ENCODE results near the gene RGS2.

RGS2 gene

DNA sequence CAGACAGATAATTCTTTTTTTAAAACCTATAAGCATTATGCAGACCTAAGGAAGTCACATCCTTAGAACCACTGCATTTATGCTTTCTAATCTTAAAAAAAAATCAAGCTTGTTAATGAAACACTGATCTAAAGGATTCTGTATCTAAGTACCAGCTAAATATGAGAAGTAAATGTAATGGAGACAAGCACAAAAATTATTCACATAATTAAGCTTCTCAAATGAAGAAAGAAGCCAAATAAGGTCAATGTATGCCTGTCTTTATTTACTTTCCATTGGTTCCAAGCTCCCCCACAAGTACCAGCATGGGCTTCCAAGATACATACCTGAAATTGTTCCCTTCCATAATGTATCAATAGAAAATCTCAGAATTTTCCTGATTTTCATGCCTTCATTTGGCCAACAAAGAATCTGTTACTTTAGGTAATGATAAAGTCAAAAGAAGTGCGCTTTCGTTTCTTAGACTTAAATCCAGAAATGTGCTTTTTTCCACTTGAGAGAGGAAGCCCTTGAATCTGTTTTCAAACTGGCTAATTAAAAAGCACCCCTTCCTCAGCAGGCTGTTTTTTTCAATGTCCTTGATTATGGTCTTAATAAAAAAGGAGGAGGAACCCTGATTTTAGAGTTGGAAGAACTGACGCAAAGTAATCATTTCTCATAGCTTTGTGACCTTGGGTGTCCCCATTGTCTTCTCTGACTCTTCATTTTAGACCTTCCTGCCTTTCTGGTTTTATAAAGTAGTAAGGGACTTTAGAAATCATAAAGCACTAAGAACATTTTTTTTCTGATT is 3.8 kb downstream of the RGS2 start:
- TF ChIP-seq, protein P1, sequence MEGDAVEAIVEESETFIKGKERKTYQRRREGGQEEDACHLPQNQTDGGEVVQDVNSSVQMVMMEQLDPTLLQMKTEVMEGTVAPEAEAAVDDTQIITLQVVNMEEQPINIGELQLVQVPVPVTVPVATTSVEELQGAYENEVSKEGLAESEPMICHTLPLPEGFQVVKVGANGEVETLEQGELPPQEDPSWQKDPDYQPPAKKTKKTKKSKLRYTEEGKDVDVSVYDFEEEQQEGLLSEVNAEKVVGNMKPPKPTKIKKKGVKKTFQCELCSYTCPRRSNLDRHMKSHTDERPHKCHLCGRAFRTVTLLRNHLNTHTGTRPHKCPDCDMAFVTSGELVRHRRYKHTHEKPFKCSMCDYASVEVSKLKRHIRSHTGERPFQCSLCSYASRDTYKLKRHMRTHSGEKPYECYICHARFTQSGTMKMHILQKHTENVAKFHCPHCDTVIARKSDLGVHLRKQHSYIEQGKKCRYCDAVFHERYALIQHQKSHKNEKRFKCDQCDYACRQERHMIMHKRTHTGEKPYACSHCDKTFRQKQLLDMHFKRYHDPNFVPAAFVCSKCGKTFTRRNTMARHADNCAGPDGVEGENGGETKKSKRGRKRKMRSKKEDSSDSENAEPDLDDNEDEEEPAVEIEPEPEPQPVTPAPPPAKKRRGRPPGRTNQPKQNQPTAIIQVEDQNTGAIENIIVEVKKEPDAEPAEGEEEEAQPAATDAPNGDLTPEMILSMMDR (IDR thresholded peaks at IDR 0.05): no peak

DNA sequence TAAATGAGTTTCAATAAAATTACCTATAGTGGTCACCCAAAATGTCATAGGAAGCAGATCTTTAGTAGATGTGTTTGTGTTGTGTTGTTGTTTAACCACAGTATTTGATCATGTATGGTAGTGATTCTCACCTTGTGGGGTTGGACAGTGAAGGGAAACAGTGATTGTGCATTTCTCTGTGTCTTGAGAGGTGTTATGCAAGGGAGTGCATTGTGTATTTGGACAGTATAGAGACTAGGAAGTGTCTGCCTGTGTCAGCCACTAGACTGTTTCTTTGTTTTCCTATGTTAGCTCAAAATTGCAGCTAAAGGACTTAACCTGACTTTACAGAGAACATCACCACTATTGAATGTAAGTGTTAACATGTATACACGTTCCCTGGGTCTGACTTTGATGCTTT is 6.0 kb downstream of the RGS2 start:
- TF ChIP-seq, protein P1 (IDR thresholded peaks at IDR 0.05): no peak

DNA sequence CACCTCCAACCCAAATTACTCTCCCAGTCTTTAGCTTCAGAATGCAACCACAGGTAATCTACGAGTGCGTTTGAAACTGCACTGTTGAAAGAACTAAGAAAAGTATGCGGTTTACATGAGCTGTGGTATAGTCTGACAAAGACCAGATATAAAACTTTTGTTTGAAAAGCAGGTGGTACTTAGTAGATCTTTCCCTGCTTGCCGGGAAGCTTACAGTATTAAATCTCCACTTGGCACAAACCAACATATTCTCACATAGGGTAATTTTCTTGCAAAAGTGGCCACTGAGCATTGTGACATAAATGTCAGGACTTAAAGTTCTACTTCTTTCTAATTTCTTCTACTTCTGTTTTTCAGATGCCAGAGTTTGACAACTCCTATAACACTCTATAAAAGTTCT is 8.4 kb downstream of the RGS2 start:
- TF ChIP-seq, protein P1 (IDR thresholded peaks at IDR 0.05): no peak

DNA sequence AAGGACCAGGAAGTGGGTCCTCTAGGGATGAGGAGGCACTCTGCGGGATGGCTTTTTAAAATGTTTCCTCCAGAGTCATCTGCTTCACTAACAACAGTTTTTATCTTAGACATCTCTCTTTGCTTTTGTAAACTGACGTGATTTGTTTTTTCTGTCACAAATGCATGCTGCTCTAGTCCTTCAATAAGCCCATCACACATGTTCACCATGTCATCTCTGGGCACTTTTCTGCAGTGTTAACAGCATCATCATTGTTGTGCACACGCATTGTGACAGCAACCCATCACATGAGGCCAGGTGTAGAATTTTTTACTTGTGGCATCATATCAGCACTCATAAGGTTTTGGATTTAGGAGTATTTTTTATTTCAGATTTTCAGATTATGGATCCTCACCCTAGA is 12.5 kb downstream of the RGS2 start:
- TF ChIP-seq, protein P1 (IDR thresholded peaks at IDR 0.05): no peak

DNA sequence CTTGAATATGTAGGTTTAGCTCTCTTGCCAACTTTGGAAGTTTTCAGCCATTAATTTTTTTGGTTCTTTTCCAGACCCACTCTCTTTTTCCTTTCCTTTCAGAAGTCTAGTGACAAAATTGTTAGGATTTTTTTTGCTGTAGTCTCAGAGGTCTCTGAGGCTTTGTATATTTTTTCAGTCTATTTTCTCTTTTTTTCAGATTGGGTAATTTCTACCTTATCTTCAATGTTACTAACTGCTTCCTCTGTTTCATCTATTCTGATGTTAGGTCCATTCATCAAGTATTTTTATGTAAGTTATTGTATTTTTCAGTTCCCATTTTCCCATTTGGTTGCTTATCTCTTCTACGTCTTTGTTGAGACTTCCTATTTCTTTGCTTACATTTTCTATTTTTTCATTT is 15.7 kb downstream of the RGS2 start:
- TF ChIP-seq, protein P1 (IDR thresholded peaks at IDR 0.05): no peak

DNA sequence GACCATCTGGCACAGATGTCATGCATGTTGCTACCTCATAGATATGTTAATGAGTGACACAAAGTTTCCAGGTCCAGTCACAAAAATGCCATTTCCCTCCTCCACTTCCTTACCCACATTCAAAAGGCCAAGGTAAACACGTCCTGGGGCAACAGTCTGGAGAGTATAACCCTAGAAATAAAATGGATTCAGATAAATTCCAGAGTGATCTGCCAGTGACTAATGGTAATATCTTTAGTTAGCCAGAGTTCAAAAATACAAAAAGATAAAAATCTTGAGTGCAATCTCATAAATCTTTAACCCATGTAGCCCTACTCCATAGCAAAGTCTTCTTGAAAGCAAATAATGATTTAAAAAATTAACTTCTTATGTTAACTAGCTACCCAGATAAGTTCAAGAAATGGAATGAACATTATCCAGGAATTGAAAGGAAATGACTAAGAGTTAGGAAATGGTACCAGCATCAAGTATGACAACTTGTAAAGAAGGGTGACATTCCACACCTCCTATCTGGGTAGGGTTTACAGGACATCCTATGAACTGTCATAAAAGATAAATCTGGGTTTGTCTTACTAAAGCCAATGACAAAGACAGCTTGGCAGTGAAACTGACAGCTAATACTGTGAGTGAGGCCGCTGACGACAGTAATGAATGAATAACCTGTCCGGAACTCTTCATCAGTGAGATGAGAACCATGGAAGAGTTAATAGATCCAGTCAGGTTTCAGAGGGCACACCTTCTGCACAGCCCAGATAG is 18.1 kb downstream of the RGS2 start:
- TF ChIP-seq, protein P1 (IDR thresholded peaks at IDR 0.05): no peak

DNA sequence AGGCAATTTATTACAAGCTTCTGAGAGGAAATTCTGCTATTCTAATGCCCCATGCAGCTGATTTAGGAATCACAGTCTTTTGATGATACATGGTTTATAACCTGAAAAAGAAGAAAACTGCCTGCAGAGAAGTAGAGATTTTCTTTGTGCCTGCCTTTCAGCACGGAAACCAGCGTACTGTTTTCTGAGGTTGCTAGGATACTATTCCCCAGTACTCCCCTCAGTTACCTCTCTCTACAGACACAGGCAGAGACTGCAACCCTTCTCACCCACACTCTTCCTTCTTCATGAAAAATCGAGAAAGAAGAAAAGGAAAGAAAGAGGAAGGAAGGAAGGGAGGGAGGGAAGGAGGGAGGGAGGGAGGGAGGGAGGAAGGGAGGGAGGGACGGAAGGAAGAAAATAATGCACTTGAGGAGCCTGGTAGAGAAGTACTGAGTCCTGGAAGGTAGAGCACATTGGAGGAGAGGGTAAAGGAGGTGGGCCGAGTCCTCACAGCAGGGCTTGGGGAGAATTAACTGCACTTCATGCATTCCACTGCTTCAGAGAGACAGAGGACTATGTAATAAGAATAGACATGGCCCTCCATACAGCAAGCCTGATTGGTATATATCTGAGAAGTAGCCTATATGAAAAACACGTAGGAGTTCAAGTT is 21.9 kb downstream of the RGS2 start:
- TF ChIP-seq, protein P1 (IDR thresholded peaks at IDR 0.05): no peak

All from LNCAP (cell line).